GM19455 (cell line): Measurements from ENCODE around the gene IFRD2.
"Not testable (repeated sequence)": the region's sequence is repeated elsewhere in the genome, so short reads cannot be mapped to it uniquely, and the experiment has no call there.

Experiments used
- ATAC-seq: cut with Tn5 transposase; IDR thresholded peaks from one replicate; pipeline ENCODE4 v1.9.1; 2021; ENCODE audit not compliant: unreplicated experiment

The IFRD2 gene

GRCh38 chr3:50286322-50287227 is 5.7 kb downstream of the IFRD2 start:
- ATAC-seq: no peak

GRCh38 chr3:50284121-50284520 is 8.1 kb downstream of the IFRD2 start:
- ATAC-seq: not testable (repeated sequence)

GRCh38 chr3:50279255-50280016 is 12.8 kb downstream of the IFRD2 start:
- no peak for ATAC-seq

GRCh38 chr3:50278880-50279224 is 13.4 kb downstream of the IFRD2 start, which contains the start of gene LSMEM2:
TSS of gene LSMEM2 (plus strand) at chr3:50279087. CDS start at chr3:50279114, 27 bp downstream.
- no peak for ATAC-seq

GRCh38 chr3:50278123-50278879 is 13.9 kb downstream of the IFRD2 start:
- no peak for ATAC-seq

GRCh38 chr3:50276762-50277101 is 15.5 kb downstream of the IFRD2 start:
- ATAC-seq: no peak

- ATAC-seq: no peak
These were observed 16.1 kb downstream of the IFRD2 start for GRCh38 chr3:50275996-50276761.

- ATAC-seq: no peak
These were observed 16.9 kb downstream of the IFRD2 start for GRCh38 chr3:50275141-50275995.

- ATAC-seq: no peak
These were observed 17.7 kb downstream of the IFRD2 start for GRCh38 chr3:50274371-50275104.

GRCh38 chr3:50273689-50274065 is 18.6 kb downstream of the IFRD2 start:
- no peak for ATAC-seq

GRCh38 chr3:50272911-50273688 is 19.1 kb downstream of the IFRD2 start:
- ATAC-seq: peak; percentile 80

GRCh38 chr3:50272538-50272910 is 19.7 kb downstream of the IFRD2 start:
- ATAC-seq: peak; percentile 5

- ATAC-seq: no peak
These were observed 20.8 kb downstream of the IFRD2 start for GRCh38 chr3:50271314-50271936.

- no peak for ATAC-seq
These were observed 21.6 kb downstream of the IFRD2 start for GRCh38 chr3:50270422-50271224.

- no peak for ATAC-seq
These were observed 22.2 kb downstream of the IFRD2 start for GRCh38 chr3:50269977-50270413.

- no peak for ATAC-seq
These were observed 22.8 kb downstream of the IFRD2 start for GRCh38 chr3:50269460-50269859.
